Measurements from ENCODE around the gene WDR74.
"Not testable (repeated sequence)": the region's sequence is repeated elsewhere in the genome, so short reads cannot be mapped to it uniquely, and the experiment has no call there.

Gene WDR74

GRCh38 chr11:62841361-62842170 is 2.2 kb upstream of the WDR74 start:
- peak; percentile 98 for DNase-seq (ENCODE audit: low read depth, low spot score)

GRCh38 chr11:62840721-62841360 is 1.5 kb upstream of the WDR74 start:
- peak; percentile 91 for DNase-seq (ENCODE audit: low read depth, low spot score)

GRCh38 chr11:62835336-62835735 is 4.1 kb downstream of the WDR74 start:
- no peak for DNase-seq (ENCODE audit: low read depth, low spot score)

- DNase-seq (ENCODE audit: low read depth, low spot score): no peak
These were observed 6.8 kb downstream of the WDR74 start, which contains the start of gene TEX54 for GRCh38 chr11:62832336-62833234. TSS of gene TEX54 (minus strand) at chr11:62832841.

DNA sequence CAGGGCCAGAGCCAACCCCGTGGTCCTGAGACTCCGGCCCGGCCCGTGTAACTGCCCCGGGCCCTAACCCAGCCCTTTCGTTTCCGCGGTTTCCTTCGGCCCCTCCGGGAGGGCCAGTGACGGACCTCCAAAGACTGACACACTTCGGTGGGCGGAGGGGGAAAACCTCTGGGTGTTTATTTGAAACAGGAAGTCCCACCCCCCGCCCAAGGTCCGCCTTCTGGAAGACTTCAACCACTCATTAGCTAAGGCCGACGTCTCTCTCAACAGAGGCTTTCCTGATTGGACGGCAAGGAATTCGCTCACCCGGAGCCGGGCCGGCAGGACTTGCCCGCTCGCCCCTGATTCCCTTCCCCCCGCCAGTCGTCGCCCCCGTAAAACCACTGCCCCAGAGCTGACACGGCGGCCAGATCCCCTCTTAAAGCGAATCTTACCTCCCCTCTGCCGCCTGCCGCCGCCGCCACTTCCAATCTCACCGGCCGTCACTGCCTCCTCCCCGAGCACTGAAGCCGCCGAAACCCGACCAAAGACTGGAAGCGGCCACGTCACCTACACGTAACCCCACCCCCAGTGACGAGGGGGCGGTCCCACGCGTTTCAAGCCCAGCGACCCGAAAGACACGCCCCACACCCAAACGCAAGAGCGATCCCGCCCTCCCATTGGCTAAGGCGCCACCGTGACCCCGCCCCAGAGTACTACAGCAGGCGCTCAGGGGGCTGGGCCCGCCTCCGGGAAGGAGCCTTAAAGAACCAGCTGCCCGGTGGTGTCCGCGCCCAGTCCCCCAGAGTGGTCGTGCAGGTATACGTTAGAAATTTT is 7.7 kb downstream of the WDR74 start, which contains the start of gene STX5:
Gene STX5 (minus strand): TSS at position 532 of the 816 bp plus-strand sequence. CDS start 808 bp downstream, outside the sequence.
- DNase-seq (ENCODE audit: low read depth, low spot score): peak; percentile 99

DNA sequence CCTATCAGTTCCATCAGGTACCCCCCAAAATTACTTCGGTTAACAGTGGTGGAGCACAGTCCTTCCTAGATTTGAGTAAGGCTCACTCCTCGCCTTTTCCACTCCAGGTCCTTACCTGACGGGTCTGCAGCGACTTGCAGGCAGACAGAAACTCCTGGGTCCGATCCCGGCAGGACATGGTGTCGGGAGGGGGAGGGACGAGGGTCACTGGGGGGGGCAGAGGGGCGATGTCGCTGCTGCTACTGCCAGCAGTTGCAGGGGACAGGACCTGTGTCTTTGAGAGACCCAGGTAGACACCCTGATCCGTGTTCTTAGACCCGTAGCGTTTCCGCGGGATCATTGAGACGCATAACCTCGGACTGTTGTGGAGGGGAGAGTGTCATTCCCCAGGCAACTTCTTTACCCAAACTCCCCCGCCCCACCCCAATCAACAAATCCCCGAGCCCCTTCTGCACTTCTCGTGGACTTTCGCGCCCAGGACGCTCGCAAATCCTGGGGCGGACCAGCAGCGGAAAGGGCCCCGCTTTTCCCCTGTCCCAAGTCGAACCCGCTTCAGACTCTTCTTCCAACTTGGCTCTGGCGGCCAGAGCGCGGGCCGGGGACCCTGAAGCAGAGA is 8.4 kb downstream of the WDR74 start:
- DNase-seq (ENCODE audit: low read depth, low spot score): no peak

GRCh38 chr11:62828130-62828529 is 11.3 kb downstream of the WDR74 start:
- not testable (repeated sequence) for DNase-seq (ENCODE audit: low read depth, low spot score)

GRCh38 chr11:62823677-62824076 is 15.7 kb downstream of the WDR74 start:
- no peak for DNase-seq (ENCODE audit: low read depth, low spot score)

DNA sequence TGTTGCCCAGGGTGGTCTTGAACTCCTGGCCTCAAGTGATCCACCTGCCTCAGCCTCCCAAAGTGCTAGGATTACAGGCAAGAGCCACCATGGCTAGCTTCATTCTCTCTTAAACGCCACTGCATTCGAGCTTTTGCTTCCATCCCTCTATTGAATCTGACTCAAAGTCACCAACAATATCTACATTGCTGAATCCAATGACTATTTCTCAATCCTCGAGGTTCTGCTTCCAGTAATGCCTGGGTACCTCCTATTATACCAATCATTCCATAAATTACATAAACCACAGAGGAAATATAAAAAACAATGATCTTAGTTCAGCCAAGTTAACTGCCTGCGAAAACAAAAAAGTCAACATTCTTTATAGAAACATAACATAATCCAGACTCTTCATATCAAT is 22.3 kb downstream of the WDR74 start:
- no peak for DNase-seq (ENCODE audit: low read depth, low spot score)

GRCh38 chr11:62816557-62816956 is 22.8 kb downstream of the WDR74 start:
- DNase-seq (ENCODE audit: low read depth, low spot score): no peak

DNA sequence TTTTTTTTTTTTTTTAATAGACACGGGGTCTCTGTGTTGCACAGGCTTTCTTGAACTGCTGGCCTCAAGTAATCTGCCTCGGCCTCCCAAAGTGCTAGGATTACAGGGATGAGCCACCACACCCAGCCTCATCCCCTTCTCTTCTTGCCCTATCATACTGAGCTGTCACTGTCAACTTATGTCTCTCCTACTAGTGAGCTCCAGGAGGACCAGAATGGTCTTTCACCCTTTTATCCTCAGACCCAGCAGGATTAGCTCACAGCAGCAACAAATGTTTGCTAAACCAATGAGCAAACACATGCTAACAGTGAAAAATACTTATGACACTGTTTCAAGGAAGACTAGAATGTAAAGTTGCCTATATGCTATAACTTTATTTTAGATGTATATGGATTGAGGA is 27.7 kb downstream of the WDR74 start:
- DNase-seq (ENCODE audit: low read depth, low spot score): no peak

DNA sequence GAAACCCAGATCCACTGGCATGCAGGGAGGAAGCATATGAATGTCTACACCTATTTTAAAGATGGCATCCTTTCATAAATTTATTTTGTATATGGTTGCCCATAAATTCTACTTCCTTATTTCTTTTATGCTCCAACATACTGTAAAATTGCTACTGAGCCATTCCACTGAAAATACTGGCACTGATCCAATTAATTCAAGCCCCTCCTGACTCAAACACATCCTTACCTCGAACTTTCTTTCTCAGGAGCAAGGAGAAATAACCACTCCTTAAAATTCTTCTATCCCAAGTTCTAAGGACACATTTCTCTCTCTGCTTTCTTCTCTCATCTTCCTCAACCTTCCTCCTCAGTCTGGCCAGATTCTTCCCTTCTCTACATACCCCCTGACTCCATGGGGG is 28.6 kb downstream of the WDR74 start:
- DNase-seq (ENCODE audit: low read depth, low spot score): no peak

DNA sequence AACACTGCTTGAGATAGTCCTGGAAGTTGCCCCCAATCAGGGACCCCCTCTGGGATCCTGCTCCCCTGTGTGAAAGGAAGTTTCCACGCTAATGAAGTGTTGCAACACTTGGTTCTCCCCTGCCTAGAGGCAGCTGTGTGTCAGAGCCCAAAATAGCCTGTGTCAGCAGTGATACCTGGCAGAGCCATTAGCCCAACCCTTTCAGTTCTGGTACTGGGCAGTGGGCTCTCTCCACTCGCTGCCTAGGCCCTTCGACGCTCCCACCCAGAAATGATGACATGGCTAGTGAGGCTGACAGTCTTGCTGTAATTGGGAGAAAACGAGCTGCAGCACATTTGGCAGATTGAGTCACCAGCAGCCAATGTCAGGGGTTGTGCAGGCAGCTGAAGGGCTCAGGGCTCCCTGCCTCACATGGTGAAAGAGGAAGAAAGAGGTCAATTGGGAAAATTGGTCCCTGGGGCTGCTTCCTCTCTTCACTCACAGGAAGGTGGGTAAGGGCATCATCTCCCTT is 32.7 kb downstream of the WDR74 start:
- no peak for DNase-seq (ENCODE audit: low read depth, low spot score)

DNA sequence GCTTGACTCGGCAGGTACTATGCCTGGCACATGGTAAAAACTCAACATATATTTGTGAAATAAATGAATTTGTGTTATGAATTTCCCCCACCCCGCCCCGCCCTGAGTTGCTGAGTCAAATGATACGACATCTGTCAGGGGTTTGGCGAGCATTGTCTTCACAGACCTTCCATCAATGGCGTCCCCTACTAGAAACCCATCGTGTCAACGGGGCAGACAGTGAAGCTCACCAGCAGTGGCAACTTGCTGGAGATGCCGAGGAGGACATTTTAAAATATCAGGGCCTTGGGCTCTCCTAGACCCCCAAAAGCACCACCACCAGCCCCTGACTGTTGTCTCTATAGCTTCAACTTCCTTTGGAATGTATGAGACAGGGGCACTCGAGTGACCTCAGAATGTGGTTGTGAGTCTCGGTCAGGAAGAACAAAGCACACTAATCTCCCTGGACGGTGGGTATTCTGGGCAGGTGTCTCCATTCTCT is 33.4 kb downstream of the WDR74 start:
- peak; percentile 22 for DNase-seq (ENCODE audit: low read depth, low spot score)

GRCh38 chr11:62805076-62805892 is 34.1 kb downstream of the WDR74 start, which contains the start of gene NXF1:
TSS of gene NXF1 (minus strand) at chr11:62805440. CDS start at chr11:62805356, 84 bp downstream.
- peak; percentile 98 for DNase-seq (ENCODE audit: low read depth, low spot score)

DNA sequence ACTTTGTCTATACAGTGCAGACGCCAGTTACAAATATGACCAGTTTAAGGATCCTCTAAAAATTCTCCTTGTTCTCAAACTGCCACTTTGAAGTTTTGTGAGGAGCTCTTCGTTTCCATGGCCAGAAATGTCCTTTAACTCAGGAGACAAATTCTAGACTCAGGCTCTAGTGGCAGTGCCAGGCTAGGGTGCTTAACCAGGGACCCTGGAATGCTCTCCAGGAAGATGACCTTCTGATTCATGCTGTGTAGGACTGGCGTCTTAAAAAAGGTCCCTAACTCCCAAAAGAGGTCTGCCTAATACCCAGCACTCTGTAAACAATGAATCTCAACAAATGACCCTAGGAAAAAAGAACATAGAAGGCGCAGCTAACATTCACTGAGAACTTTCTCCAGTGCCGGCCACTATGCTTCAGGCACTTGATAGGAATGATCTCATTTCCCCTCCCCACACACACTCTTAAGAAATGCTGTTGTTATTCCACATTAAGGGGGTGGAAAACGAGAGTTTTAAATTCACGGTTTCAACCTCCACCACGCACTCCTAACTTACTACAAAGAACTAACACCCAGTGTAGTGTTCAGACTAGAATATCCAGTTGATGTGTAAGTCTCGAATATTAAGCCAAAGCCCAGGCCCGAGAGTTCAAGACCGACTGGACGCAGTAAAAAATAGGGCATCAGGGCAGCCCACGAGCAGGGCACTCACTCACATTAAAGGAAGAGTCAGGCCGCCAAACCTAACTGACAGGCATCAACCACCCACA is 34.9 kb downstream of the WDR74 start:
- no peak for DNase-seq (ENCODE audit: low read depth, low spot score)

DNA sequence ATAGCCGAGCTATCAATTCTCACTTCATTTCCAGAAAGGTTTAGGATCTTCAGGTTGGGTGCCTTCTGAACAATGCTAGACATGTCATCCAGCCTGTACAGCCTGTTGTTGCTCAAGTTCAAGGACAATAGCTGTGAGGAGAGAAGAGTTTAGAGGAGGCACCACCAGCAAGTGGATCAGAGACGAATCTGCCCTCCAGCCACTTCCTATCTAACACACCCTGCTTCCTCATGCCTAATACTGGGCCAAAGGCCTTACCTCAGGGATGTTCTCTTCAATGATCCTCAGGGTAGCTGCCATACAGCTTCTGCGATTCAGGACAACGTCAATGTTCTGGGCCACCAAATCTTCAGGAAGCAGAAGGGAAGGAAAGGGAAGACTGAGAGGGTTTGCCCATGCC is 38.3 kb downstream of the WDR74 start:
- DNase-seq (ENCODE audit: low read depth, low spot score): no peak

DNA sequence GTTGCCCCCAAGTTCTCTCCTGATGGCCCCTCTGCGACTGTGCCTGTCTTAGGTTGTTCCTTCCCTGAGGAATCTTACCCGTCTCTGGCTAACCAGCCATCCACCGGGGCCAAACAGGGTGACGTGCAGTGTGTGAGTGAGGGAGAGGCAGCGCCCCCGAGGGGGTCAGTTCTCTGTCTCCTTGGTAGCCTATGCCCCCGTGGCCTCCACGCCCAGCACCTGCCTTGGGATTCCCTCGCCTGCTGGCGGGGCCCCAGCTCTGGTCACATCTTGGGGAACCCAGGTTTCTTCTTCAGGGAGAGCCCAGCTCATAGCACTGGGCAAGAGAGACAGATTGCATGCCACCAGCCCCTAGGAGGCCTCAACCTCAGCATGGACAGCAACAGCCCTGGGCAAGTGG is 39.9 kb downstream of the WDR74 start:
- no peak for DNase-seq (ENCODE audit: low read depth, low spot score)

GRCh38 chr11:62796281-62796680 is 43.1 kb downstream of the WDR74 start:
- DNase-seq (ENCODE audit: low read depth, low spot score): peak; percentile 32
